Measurements from ENCODE around the gene PTPRM. TPM values are rescaled to one million over a fixed set of nuclear protein-coding genes. Genes with fewer than 3 reads are reported as not detected.

Gene PTPRM
- total RNA-seq, 1 experiment from 2014 or later: 6.2 TPM

DNA sequence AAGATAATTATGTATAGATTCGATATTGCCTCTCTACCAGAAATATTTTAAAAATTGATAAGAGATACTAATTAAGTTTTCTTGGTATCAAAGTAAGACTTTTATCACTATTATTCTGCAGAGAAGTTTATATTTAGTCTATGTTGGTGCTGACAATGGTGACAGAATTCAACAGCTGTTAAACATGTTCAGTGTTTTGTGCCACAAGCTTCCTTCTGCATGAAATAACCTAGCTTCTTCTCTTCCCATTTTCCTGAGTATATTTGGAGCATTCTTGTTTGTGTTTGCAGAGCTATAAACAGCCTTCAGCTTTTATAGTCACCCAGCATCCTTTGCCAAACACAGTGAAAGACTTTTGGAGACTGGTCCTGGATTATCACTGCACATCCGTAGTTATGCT, 812.9 kb downstream of the PTPRM start:
- no peak for DNase-seq
- H3K56ac ChIP-seq (ENCODE audit: insufficient read length, low read depth, low read length): no peak overlapping the region
- H4K91ac ChIP-seq (ENCODE audit: insufficient read length, low read depth, low read length): no peak overlapping the region
- no peak overlapping the region for H2BK20ac ChIP-seq (ENCODE audit: low read depth, low read length, poor library complexity, severe bottlenecking)
- H2AK5ac ChIP-seq (ENCODE audit: insufficient read length, low read length): no peak overlapping the region
- no peak overlapping the region for H2BK12ac ChIP-seq (ENCODE audit: insufficient read length, low read depth, low read length)
- H3K27ac ChIP-seq (ENCODE audit: insufficient read length, low read depth, low read length): no peak overlapping the region
- no peak overlapping the region for H3K4me3 Mint-ChIP-seq
- no peaks in the 10 kb centered on the region for H3K79me1 ChIP-seq (ENCODE audit: insufficient read depth, low read depth, low read length, poor library complexity, severe bottlenecking)
- no peaks in the 10 kb centered on the region for H3K9me3 ChIP-seq (ENCODE audit: control insufficient read depth, low read depth, low read length)
- no CpG with 5 or more reads among the region's 2 CpGs for WGBS (ENCODE audit: extremely low coverage, insufficient read length, low lambda C conversion rate)
- no peaks in the 10 kb centered on the region for H3K23me2 ChIP-seq (ENCODE audit: insufficient read length, low read depth, low read length, poor library complexity, severe bottlenecking)
- peaks cover 0 to 2% (median 0%) of the 10 kb centered on the region in 3 experiments; a peak in 1 of 7 replicates for H3K36me3 Mint-ChIP-seq (ENCODE audit: insufficient read depth in 1 of 3, low read depth in 3 of 3)
- H2AFZ ChIP-seq (ENCODE audit: low read length): no peak overlapping the region
- H3K27ac Mint-ChIP-seq: no peak overlapping the region; a peak in 1 of 7 replicates
- H3K27me3 Mint-ChIP-seq (ENCODE audit: low read depth): no peaks in the 10 kb centered on the region
- H3K4me2 ChIP-seq (ENCODE audit: insufficient read depth, insufficient read length, low read length): no peak overlapping the region
- H3K18ac ChIP-seq (ENCODE audit: insufficient read length, low read depth, low read length): no peak overlapping the region
- no peaks in the 10 kb centered on the region for H3K4me1 ChIP-seq (ENCODE audit: insufficient read depth, low read length)
- H2BK5ac ChIP-seq (ENCODE audit: insufficient read length, low read length): no peak overlapping the region
- no peaks in the 10 kb centered on the region for H3K27me3 ChIP-seq (ENCODE audit: insufficient read depth, low read length)
- H3K23ac ChIP-seq (ENCODE audit: insufficient read length, low read depth, low read length): no peak overlapping the region
- no peak overlapping the region for H3K4ac ChIP-seq (ENCODE audit: low read depth, low read length)
- H4K5ac ChIP-seq (ENCODE audit: insufficient read length, low read depth, low read length): no peak overlapping the region
- no peak overlapping the region for H3K9ac ChIP-seq (ENCODE audit: extremely low read depth, insufficient read length, low read length)
- no peaks in the 10 kb centered on the region for H3K4me1 Mint-ChIP-seq
- no peak overlapping the region for H3K14ac ChIP-seq (ENCODE audit: insufficient read depth, low read length)
- no peak overlapping the region for H2BK120ac ChIP-seq (ENCODE audit: low read depth, low read length, poor library complexity, severe bottlenecking)
- no peak overlapping the region for H2BK15ac ChIP-seq (ENCODE audit: low read depth, low read length)
- no peaks in the 10 kb centered on the region for H3K79me2 ChIP-seq (ENCODE audit: insufficient read depth, low read length)
- H3T11ph ChIP-seq (ENCODE audit: low read length): no peak overlapping the region
- TF ChIP-seq, protein P1, sequence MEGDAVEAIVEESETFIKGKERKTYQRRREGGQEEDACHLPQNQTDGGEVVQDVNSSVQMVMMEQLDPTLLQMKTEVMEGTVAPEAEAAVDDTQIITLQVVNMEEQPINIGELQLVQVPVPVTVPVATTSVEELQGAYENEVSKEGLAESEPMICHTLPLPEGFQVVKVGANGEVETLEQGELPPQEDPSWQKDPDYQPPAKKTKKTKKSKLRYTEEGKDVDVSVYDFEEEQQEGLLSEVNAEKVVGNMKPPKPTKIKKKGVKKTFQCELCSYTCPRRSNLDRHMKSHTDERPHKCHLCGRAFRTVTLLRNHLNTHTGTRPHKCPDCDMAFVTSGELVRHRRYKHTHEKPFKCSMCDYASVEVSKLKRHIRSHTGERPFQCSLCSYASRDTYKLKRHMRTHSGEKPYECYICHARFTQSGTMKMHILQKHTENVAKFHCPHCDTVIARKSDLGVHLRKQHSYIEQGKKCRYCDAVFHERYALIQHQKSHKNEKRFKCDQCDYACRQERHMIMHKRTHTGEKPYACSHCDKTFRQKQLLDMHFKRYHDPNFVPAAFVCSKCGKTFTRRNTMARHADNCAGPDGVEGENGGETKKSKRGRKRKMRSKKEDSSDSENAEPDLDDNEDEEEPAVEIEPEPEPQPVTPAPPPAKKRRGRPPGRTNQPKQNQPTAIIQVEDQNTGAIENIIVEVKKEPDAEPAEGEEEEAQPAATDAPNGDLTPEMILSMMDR (conservative IDR thresholded peaks at IDR 0.05): no peak
- H4K20me1 ChIP-seq (ENCODE audit: control insufficient read depth, insufficient read depth, insufficient read length): no peaks in the 10 kb centered on the region
- no peaks in the 10 kb centered on the region for H3K9me3 Mint-ChIP-seq
- no peak overlapping the region for H4K8ac ChIP-seq (replicated peaks; ENCODE audit: insufficient read length, low read depth, low read length)
